A549 treated with dexamethasone at 1 μM for 4 hours (cell line): ENCODE data around the gene GHSR. TPM values are rescaled to one million over a fixed set of nuclear protein-coding genes. Genes with fewer than 3 reads are reported as not detected.

Source experiments
- total RNA-seq: library from RNA; stranded (reverse); fragments of 200-300 nt; extraction: Qiagen RNA extraction; gene quantifications from 5 replicates; pipeline ENCODE4 v1.2.3, GENCODE V29; 2022

The GHSR gene, protein sequence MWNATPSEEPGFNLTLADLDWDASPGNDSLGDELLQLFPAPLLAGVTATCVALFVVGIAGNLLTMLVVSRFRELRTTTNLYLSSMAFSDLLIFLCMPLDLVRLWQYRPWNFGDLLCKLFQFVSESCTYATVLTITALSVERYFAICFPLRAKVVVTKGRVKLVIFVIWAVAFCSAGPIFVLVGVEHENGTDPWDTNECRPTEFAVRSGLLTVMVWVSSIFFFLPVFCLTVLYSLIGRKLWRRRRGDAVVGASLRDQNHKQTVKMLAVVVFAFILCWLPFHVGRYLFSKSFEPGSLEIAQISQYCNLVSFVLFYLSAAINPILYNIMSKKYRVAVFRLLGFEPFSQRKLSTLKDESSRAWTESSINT
- not detected in 5 replicates for total RNA-seq

DNA sequence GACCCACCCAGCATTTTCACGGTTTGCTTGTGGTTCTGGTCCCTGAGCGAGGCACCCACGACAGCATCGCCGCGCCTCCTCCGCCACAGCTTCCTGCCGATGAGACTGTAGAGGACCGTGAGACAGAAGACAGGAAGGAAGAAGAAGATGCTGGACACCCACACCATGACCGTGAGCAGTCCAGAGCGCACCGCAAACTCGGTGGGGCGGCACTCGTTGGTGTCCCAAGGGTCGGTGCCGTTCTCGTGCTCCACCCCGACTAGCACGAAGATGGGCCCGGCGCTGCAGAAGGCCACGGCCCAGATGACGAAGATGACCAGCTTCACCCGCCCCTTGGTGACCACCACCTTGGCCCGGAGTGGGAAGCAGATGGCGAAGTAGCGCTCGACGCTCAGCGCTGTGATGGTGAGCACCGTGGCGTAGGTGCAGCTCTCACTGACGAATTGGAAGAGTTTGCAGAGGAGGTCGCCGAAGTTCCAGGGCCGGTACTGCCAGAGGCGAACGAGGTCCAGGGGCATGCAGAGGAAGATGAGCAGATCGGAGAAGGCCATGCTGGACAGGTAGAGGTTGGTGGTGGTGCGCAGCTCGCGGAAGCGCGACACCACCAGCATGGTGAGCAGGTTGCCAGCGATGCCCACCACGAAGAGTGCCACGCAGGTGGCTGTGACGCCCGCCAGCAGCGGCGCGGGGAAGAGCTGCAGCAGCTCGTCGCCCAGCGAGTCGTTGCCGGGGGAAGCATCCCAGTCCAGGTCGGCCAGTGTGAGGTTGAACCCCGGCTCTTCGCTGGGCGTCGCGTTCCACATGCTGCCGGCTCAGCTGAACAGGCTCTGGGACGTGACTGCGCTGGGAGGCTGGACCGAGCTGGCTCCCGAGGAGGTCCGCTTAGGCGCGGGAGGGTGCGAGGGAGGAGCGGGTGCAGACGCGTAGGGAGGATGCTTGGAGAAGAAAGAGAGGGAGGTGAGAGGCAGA is at the start of gene GHSR:
TSS of gene GHSR (minus strand) at position 846 of the 969 bp plus-strand sequence. CDS start at position 803, 43 bp downstream.

Other genes starting within 250 kb of the GHSR start
- gene TNFSF10, start 75.0 kb upstream of the GHSR start, total RNA-seq, result 0.08 to 0.16 TPM (median 0.13 TPM) in 5 replicates